GM19463 (cell line): ENCODE results near the gene SPSB4.

Source experiments
- ATAC-seq: cut with Tn5 transposase; IDR thresholded peaks from one replicate; pipeline ENCODE4 v1.9.1; 2021; ENCODE audit warnings: mild to moderate bottlenecking, moderate library complexity; ENCODE audit not compliant: unreplicated experiment

Gene SPSB4

GRCh38 chr3:141052201-141053069 is 1.3 kb downstream of the SPSB4 start:
- no peak for ATAC-seq

- ATAC-seq = no peak
These were observed 4.0 kb downstream of the SPSB4 start for GRCh38 chr3:141055136-141055535.

GRCh38 chr3:141055536-141056445 is 4.6 kb downstream of the SPSB4 start:
- no peak for ATAC-seq

GRCh38 chr3:141056751-141057171 is 5.6 kb downstream of the SPSB4 start:
- no peak for ATAC-seq

DNA sequence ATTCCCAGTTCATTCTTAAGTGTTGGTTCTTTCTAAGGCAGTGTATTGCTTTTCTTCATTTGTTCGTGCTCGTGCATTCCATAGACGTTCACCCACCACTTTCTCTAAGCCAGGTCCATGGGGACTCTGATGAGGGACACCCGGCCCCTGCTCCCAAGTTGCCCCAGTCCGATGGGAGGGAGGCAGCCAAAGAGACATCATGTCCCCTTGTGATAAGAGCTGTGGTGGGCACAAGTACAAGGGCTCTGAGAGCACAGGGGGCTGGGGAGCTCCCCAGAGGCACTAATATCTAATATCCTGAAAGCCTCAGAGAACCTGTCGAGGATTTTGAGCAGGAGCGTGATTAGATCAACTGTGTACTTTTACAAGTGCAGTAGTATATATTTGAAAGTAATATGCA is 6.3 kb downstream of the SPSB4 start:
- no peak for ATAC-seq

- no peak for ATAC-seq
These were observed 7.0 kb downstream of the SPSB4 start for GRCh38 chr3:141057946-141058800.

DNA sequence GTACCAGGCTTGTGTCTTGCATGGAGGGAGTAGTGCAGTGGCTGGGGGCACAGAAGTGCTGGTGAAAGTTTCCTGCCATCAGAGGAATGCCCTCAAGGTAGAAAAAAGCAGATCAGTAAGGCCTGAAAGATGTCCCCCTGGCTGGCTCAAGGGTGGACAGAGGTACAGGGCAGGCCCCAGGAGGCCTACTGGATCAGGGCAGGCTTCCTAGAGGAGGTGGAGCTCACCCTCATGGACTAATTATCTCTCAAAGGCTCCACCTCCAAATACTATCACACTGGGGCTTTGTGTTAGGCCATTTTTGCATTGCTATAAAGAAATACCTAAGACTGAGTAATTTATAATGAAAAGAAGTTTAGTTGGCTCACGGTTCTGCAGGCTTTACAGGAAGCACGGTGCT is 7.8 kb downstream of the SPSB4 start:
- no peak for ATAC-seq

DNA sequence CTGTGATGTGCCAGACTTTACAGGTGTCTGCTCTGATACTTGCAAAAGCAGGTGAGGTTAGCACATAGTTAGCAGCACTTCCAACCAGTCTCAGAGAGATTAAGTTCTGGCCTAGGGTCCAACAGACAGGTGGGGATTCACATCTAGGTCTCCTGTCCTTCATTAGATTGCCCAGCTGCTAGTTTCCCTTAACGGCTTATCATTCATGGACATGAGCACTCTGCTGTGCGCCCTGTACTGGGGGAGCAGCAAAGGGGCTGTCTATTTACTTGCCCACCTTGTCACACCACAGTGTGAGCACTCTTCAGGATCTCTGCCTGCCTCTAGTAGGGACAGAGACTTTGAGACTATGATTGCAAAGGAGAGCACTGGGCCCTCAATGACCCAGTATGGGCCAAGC is 8.7 kb downstream of the SPSB4 start:
- no peak for ATAC-seq

- ATAC-seq = no peak
These were observed 9.2 kb downstream of the SPSB4 start for GRCh38 chr3:141060327-141060726.

DNA sequence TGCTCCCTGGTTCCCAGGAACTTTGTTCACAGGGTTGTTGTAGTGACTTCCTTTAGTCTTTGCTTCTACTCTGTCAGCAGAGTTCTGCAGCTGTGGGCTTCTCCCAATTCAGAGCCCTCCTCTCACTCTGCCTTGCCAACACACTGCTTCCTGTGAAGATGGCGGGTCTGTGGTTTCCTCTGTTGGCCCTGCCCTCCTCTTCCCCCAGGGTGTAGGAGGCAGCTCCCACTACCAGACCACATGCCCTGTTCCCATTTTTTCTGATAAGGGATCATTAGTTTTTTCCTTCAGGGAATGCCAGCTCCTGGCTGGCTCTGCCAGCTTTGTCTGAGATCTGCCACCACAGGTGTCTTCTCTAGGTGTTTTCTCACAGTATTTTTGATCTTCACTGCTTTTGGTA is 12.7 kb downstream of the SPSB4 start:
- no peak for ATAC-seq

DNA sequence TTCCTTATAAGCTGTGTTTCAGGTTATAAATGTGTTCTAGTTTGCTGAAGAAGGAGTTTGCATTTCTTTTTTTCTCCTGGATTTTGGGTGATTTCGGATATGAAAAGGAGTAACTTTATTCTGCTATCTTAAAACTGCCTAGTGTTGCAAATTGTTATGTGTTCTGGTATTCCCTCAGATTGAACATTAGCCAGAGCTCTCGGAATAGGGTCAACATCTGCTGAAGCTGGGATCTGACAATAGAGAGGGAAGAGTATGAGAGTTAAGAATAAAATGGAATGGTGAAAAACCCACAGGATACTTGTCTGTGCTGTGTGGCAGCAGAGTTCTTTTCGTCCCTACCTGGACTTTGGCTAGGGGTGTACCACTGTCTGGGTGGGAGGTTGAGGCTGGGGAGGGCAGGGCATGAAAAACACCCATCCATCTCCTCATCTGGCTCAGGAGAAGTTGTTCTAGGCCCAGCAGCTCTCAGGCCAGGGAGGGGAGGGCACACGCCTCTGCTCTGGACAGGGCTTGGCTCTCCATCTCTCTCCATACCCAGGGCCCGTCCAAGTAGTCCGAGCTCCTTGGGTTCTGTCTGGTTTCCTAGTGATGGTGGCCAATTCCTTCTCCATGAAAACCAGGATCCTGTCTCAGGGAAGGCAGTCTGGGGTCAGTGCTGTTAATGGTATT is 13.2 kb downstream of the SPSB4 start:
- ATAC-seq = no peak

DNA sequence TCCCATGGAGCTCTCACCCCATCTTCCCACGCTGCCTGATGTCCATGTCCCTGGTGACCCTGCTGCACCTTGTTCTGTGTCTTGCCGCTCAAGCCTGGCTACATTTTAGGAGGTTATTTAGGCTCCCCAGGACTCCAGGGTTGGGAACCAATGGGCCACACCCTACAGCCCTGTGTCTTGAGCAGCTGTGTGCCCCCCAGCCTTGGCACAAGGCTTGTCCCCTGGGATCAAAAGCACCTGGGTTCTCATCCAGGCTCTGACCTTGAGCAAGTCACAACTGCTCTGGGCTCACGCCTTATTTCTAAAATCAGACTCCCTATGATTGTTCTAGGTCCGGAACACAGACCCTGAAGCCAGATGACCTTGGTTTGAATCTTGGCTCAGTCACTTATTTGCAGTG is 14.1 kb downstream of the SPSB4 start:
- ATAC-seq = no peak

DNA sequence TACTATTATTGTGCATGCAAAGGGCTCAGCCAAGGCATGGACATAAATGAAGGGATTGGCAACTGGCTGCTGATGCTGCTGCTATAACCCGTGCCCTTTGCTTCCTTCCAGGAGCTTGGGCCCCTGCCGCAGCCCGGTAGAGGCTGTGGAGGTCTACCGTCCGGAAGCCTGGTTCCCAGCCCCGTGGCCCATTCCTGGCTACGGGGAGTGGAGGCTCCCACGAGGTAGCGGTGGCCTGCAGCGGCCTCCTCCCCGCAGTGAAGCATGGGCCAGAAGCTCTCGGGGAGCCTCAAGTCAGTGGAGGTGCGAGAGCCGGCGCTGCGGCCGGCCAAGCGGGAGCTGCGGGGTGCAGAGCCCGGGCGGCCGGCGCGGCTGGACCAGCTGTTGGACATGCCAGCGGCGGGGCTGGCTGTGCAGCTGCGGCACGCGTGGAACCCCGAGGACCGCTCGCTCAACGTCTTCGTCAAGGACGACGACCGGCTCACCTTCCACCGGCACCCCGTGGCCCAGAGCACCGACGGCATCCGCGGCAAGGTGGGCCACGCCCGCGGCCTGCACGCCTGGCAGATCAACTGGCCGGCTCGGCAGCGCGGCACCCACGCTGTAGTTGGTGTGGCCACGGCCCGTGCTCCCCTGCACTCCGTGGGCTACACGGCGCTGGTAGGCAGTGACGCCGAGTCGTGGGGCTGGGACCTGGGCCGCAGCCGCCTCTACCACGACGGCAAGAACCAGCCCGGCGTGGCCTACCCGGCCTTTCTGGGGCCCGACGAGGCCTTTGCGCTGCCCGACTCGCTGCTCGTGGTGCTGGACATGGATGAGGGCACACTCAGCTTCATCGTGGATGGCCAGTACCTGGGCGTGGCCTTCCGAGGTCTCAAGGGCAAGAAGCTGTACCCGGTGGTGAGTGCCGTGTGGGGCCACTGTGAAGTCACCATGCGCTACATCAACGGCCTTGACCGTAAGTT is 15.0 kb downstream of the SPSB4 start:
- no peak for ATAC-seq

DNA sequence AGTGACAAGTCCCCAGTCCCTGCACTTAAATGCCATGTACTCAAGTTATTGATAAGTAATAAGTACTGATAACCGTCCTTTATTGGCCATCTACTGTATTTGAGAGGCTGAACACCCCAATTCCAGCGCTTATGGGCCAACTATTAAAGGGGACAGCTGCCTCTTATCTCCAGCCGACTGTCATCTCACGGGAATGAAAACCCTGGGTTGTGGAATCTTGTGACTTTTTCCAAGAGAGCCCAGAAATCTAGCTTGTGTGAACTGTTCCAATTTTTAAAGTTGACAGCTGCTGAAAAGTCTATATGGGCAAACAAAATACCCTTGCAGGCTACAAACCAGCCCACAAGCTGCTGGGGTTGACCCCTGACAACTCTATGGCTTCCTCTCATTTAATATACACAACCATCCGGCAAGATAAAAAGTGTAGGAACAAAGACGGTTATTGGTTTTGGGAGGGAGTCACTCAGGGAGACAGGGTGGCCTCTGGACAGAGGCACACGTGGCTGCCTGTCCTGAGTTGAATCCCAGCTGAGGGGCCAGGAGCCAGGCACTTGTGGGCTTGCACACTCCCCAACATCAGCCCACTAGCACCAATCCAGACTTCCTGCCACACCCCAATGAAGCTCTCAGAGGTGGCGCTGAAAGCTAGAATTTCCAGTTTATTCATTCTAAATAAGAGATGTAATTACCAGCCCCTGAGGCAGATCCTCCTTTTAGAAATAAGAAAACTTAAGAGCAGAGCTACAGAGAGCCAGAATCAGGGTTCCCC is 16.2 kb downstream of the SPSB4 start:
- no peak for ATAC-seq

DNA sequence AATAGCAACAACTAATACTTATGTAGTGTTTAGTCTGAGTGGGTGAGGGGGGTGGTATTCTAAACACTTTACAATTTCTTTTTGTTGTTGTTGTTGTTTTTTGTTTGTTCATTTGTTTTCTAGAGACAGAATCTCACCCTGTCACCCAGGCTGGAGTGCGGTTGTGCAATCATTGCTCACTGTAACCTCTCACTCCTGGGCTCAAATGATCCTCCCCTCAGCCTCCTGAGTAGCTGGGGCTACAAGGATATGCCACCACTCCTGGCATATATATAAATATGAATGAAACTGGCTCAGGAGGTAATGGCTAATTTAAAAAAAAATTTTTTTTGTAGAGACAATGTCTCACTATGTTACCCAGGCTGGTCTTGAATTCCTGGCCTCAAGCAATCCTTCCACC is 19.1 kb downstream of the SPSB4 start:
- no peak for ATAC-seq

DNA sequence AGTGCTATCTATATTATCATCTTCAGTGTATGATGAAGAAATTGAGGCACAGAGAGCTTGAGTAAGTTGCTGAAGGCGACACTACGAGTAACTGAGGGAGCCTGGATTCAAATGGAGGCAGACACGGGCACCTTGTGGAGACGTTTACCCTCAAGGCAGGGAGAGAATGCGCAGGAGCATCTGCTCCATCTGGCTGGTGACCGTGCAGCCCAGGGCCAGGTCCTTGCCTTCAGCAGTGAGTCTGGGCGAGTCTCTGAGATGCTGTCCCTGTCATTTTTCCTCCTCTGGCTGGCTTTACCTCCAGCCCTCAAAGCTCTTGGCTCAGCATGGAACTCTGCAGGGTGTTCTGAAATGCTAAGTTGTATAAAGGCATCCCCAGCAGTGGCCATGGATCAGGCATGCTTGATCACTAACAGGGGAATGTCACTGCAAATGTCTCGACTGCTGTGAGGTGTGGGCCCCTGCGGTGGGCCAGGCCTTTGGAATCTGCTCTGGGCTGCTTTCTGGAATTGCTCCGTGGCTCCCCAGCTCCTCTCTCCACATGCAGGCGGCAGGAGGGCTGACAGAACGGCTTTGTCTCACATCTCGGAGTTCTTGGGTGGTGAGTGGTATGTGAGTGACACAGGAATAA is 19.7 kb downstream of the SPSB4 start:
- no peak for ATAC-seq

DNA sequence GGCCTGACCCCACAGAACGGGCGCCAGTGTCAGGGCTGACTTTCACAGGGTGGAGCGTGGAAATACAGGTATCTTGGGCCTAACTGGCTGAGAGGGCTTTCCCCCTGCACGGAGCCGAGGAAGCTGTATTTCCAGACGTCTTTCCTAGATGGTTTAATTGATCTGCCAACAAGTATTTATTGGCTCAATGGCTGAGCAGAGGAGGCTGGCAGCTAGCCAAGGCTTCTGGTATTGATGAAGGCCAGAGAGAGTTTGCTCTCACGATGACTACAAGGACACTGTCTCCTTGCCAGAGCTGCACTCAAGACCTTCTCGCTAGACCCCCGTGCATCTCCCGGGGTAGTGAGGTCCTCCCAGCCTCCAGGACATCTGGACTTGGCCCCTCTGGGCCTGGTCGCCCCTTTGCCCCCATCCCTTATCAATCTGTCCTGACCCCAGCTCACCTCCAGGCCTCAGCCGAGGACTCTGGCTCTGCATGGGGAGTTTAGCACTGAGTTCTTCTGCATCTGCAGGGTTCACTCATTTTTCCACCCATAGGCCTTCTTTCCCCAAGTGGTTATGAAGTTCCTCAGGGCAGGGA is 20.6 kb downstream of the SPSB4 start:
- no peak for ATAC-seq

- no peak for ATAC-seq
These were observed 21.8 kb downstream of the SPSB4 start for GRCh38 chr3:141072950-141073349.
